Panc1 (cell line): ENCODE measurements around the gene RFX8. TPM values are rescaled to one million over a fixed set of nuclear protein-coding genes. Genes with fewer than 3 reads are reported as not detected.

ENCODE experiments used
- ATAC-seq: fragments of 200-7000 bp; cut with Tn5 transposase; 2 replicates; pipeline ENCODE4 v1.9.1; 2020; ENCODE audit warnings: mild to moderate bottlenecking, moderate library complexity
- BruUV-seq: library from RNA; stranded (reverse); fragments of 400-500 nt; replicated peaks from 2 replicates; lab custom pipeline; 2021; lab: Mats Ljungman, UMichigan
- CTCF ChIA-PET: fragments of 300-600 bp; sonication (Branson Sonifier 250); formaldehyde crosslinking; loops from one replicate; lab custom pipeline; 2022; ENCODE audit warnings: antibody characterized with exemption; lab: Charles Lee
- POLR2A ChIA-PET: fragments of 300-600 bp; sonication (Branson Sonifier 250); formaldehyde crosslinking; loops from one replicate; lab custom pipeline; 2022; ENCODE audit warnings: antibody characterized with exemption; lab: Charles Lee
- DNase-seq: peaks from one replicate; pipeline ENCODE4 v3.0.0-alpha.2; 2010; ENCODE audit warnings: low read depth, low spot score
- H3K27ac ChIP-seq: 2 replicates; pipeline ENCODE4 v1.5.1; 2011; ENCODE audit warnings: mild to moderate bottlenecking, low read length, inconsistent platforms
- H3K27me3 ChIP-seq: fragments of 200-500 bp; sonication (Bioruptor generic); 2 replicates; pipeline ENCODE4 v1.6.0; 2014; ENCODE audit warnings: low read length, inconsistent platforms; ENCODE audit not compliant: control insufficient read depth, insufficient read depth
- H3K36me3 ChIP-seq: fragments of 200-500 bp; sonication (Bioruptor generic); 2 replicates; pipeline ENCODE4 v1.5.1; 2014; ENCODE audit warnings: inconsistent platforms, mild to moderate bottlenecking, low read length, moderate library complexity; ENCODE audit not compliant: control insufficient read depth, insufficient read depth
- H3K4me1 ChIP-seq: 2 replicates; pipeline ENCODE4 v1.5.1; 2011; ENCODE audit warnings: inconsistent platforms, mild to moderate bottlenecking, low read length, moderate library complexity; ENCODE audit not compliant: control insufficient read depth, insufficient read depth
- H3K4me3 ChIP-seq, 2 experiments: 2 replicates each; pipeline ENCODE4 v1.5.1; 2011 to 2012; ENCODE audit warnings: low read depth in 2 of 2, low read length in 2 of 2, mild to moderate bottlenecking in 2 of 2, inconsistent platforms in 1 of 2, moderate library complexity in 1 of 2
- H3K9me3 ChIP-seq: fragments of 200-500 bp; sonication (Bioruptor generic); 2 replicates; pipeline ENCODE4 v1.5.1; 2014; ENCODE audit warnings: low read depth, mild to moderate bottlenecking, inconsistent platforms, low read length, moderate library complexity; ENCODE audit not compliant: control insufficient read depth, insufficient read depth
- POLR2AphosphoS5 ChIP-seq: IDR thresholded peaks from 2 replicates; pipeline ENCODE4 v1.6.1; 2012; ENCODE audit warnings: mild to moderate bottlenecking, low read depth, low read length, moderate library complexity
- SIN3A ChIP-seq: IDR thresholded peaks from 2 replicates; pipeline ENCODE4 v1.6.1; 2012; ENCODE audit warnings: low read depth, mild to moderate bottlenecking, low read length, moderate library complexity, borderline replicate concordance; ENCODE audit not compliant: insufficient read depth
- TCF7L2 ChIP-seq: IDR thresholded peaks from 2 replicates; pipeline ENCODE4 v1.6.1; 2011; ENCODE audit warnings: mild to moderate bottlenecking, low read depth, low read length, inconsistent platforms
- in situ Hi-C: cut with HindIII; loops from 2 replicates; pipeline ENCODE4 v1.10.0; 2016; ENCODE audit warnings: low sequenced_read_pairs, low pct_unique_long_range_greater_than_20kb
- intact Hi-C: fragments of 100-400 bp; cut with micrococcal nuclease; formaldehyde crosslinking; loops from one replicate; pipeline ENCODE4 v1.10.0; 2022; ENCODE audit not compliant: unreplicated experiment
- total RNA-seq: library from RNA; stranded (reverse); gene quantifications from one replicate; pipeline ENCODE4 v1.2.1, GENCODE V29; 2021; ENCODE audit not compliant: unreplicated experiment
- TF ChIP-seq, protein P1 (sequence below): fragments of 450-650 bp; IDR thresholded peaks from 2 replicates; pipeline ENCODE4 v1.5.1; 2017; ENCODE audit warnings: mild to moderate bottlenecking
- TF ChIP-seq, protein P2 (sequence below), 2 experiments: IDR thresholded peaks; 2 replicates each; pipeline ENCODE4 v1.6.1; 2011 to 2012; ENCODE audit warnings: low read depth in 2 of 2, control low read depth in 1 of 2, low read length in 1 of 2, mild to moderate bottlenecking in 1 of 2, moderate library complexity in 1 of 2; ENCODE audit not compliant: insufficient read depth in 1 of 2

Gene RFX8
- total RNA-seq, 1 experiment from 2014 or later, result not detected

DNA sequence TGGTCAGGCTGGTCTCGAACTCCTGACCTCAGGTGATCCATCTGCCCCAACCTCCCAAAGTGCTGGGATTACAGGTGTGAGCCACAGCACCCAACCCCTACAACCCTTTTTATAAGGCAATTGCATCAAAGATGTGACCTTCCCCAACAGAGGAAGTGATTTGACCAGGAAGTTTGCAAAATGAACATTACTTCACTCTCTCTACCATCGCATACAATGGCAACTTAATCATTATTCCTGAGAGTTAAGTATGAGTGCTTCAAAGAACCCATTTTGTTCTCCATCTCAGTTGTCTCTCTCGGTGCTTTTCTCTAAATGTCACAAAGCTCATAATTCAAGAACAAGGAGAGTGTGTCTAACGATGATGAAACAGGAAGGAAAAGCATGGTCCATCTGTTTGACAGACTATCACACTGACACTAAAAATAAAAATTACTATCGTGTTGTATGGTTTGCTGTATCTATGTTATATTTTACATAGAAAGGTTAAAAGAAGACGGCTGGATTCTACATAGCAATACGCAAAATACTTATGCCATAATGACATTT lies 69.5 kb downstream of the RFX8 start:
- intact Hi-C loops, result no loop called here
- ATAC-seq, result no peak
- Histone ChIP-seq H3K27me3 (peaks cover 2% of the 10 kb centered on the region; the same call in 1 of the 2 replicates), H3K36me3 (no peaks in the 10 kb centered on the region), H3K9me3 (no peaks in the 10 kb centered on the region), H3K4me3 (no peak overlapping the region), H3K4me1 (no peaks in the 10 kb centered on the region), H3K27ac (no peak overlapping the region)
- DNase-seq, result no peak
- BruUV-seq, result no TSS peak
- ChIA-PET POLR2A (no interaction called here), CTCF (no interaction called here)
- in situ Hi-C loops, result no loop called here
- TF ChIP-seq, protein P1, sequence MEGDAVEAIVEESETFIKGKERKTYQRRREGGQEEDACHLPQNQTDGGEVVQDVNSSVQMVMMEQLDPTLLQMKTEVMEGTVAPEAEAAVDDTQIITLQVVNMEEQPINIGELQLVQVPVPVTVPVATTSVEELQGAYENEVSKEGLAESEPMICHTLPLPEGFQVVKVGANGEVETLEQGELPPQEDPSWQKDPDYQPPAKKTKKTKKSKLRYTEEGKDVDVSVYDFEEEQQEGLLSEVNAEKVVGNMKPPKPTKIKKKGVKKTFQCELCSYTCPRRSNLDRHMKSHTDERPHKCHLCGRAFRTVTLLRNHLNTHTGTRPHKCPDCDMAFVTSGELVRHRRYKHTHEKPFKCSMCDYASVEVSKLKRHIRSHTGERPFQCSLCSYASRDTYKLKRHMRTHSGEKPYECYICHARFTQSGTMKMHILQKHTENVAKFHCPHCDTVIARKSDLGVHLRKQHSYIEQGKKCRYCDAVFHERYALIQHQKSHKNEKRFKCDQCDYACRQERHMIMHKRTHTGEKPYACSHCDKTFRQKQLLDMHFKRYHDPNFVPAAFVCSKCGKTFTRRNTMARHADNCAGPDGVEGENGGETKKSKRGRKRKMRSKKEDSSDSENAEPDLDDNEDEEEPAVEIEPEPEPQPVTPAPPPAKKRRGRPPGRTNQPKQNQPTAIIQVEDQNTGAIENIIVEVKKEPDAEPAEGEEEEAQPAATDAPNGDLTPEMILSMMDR, result no peak
- no peak for TF ChIP-seq SIN3A
- TF ChIP-seq, protein P2, sequence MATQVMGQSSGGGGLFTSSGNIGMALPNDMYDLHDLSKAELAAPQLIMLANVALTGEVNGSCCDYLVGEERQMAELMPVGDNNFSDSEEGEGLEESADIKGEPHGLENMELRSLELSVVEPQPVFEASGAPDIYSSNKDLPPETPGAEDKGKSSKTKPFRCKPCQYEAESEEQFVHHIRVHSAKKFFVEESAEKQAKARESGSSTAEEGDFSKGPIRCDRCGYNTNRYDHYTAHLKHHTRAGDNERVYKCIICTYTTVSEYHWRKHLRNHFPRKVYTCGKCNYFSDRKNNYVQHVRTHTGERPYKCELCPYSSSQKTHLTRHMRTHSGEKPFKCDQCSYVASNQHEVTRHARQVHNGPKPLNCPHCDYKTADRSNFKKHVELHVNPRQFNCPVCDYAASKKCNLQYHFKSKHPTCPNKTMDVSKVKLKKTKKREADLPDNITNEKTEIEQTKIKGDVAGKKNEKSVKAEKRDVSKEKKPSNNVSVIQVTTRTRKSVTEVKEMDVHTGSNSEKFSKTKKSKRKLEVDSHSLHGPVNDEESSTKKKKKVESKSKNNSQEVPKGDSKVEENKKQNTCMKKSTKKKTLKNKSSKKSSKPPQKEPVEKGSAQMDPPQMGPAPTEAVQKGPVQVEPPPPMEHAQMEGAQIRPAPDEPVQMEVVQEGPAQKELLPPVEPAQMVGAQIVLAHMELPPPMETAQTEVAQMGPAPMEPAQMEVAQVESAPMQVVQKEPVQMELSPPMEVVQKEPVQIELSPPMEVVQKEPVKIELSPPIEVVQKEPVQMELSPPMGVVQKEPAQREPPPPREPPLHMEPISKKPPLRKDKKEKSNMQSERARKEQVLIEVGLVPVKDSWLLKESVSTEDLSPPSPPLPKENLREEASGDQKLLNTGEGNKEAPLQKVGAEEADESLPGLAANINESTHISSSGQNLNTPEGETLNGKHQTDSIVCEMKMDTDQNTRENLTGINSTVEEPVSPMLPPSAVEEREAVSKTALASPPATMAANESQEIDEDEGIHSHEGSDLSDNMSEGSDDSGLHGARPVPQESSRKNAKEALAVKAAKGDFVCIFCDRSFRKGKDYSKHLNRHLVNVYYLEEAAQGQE (IDR thresholded peaks at IDR 0.05; ENCODE audit: insufficient read depth in 1 of 2, low read depth in 2 of 2, low read length in 1 of 2), result no peak
- TF ChIP-seq POLR2AphosphoS5, result no peak
- no peak for TF ChIP-seq TCF7L2

DNA sequence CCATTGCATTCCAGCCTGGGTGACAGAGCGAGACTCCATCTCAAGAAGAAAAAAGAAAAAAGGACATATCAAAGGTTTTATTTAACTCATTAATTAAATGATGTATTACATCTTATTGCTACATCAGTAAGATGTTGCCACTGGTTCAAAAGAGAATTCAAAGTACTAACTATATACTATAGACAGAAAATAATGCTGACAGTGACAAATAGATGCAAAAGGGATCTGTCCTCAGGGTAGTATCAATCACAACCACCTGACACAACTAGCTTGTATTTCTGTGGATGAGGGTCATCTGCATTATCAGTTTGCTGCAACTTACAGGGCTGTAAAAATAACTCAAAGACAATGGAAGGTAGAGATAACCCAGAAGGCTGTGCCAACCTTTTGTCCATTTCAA lies 71.2 kb downstream of the RFX8 start:
- no peak overlapping the region for H3K27ac ChIP-seq
- in situ Hi-C loops, result no loop called here
- H3K4me3 ChIP-seq, result no peak overlapping the region
- H3K4me1 ChIP-seq, result no peaks in the 10 kb centered on the region
- peaks cover 8% of the 10 kb centered on the region; the same call in 1 of the 2 replicates for H3K27me3 ChIP-seq
- ATAC-seq (no peak), DNase-seq (no peak)
- intact Hi-C loops, result no loop called here
- no peaks in the 10 kb centered on the region for H3K9me3 ChIP-seq
- POLR2A ChIA-PET, result no interaction called here
- CTCF ChIA-PET, result no interaction called here
- TF ChIP-seq SIN3A, result no peak
- TF ChIP-seq, protein P1, result no peak
- TF ChIP-seq POLR2AphosphoS5, result no peak
- no peaks in the 10 kb centered on the region for H3K36me3 ChIP-seq
- BruUV-seq, result no TSS peak
